H1 (cell line): ENCODE measurements around the gene SPI1. TPM values are rescaled to one million over a fixed set of nuclear protein-coding genes. Genes with fewer than 3 reads are reported as not detected.
A peak's percentile ranks its signal among the peaks of the same experiment; 100 is the strongest.

Experiments used
- CTCF ChIA-PET: fragments of 300-600 bp; sonication (Branson Sonifier 250); formaldehyde crosslinking; loops from one replicate; lab custom pipeline; 2021; ENCODE audit not compliant: partially characterized antibody; lab: Charles Lee
- POLR2A ChIA-PET: fragments of 300-600 bp; sonication (Branson Sonifier 250); formaldehyde crosslinking; loops from one replicate; lab custom pipeline; 2021; ENCODE audit warnings: inconsistent platforms; ENCODE audit not compliant: partially characterized antibody; lab: Charles Lee
- DNase-seq, 2 experiments: peaks; one replicate each; pipeline versions ENCODE4 v3.0.0 to v3.0.0-alpha.2; 2010 to 2022; ENCODE audit warnings: low spot score in 2 of 2, low read depth in 1 of 2, mixed read lengths in 1 of 2
- FAIRE-seq: peaks from 2 replicates; lab custom pipeline; 2011; peaks lifted over from hg19 to GRCh38; lab: Jason Lieb, UNC
- H2AFZ ChIP-seq: 2 replicates; pipeline ENCODE4 v1.8.1; 2012; ENCODE audit warnings: low read length, inconsistent platforms
- H2AK5ac ChIP-seq: 2 replicates; pipeline ENCODE4 v1.6.1; 2013; ENCODE audit warnings: low read depth, low read length
- H2BK120ac ChIP-seq: replicated peaks from 2 replicates; pipeline ENCODE3; 2013; ENCODE audit warnings: low read depth, low read length, inconsistent platforms
- H2BK12ac ChIP-seq: 2 replicates; pipeline ENCODE4 v1.6.1; 2013; ENCODE audit warnings: low read depth, low read length
- H2BK15ac ChIP-seq: 2 replicates; pipeline ENCODE4 v1.6.1; 2013; ENCODE audit warnings: low read length
- H2BK20ac ChIP-seq: 2 replicates; pipeline ENCODE4 v1.6.1; 2013; ENCODE audit warnings: low read length
- H2BK5ac ChIP-seq: 2 replicates; pipeline ENCODE4 v1.6.1; 2013; ENCODE audit warnings: low read depth, low read length
- H3K14ac ChIP-seq: 2 replicates; pipeline ENCODE4 v1.6.1; 2013; ENCODE audit warnings: inconsistent platforms; ENCODE audit not compliant: insufficient read length
- H3K18ac ChIP-seq: 2 replicates; pipeline ENCODE4 v1.6.1; 2013; ENCODE audit warnings: low read length; ENCODE audit errors: extremely low read depth
- H3K23ac ChIP-seq: 2 replicates; pipeline ENCODE4 v1.6.1; 2013; ENCODE audit warnings: inconsistent platforms; ENCODE audit not compliant: insufficient read length
- H3K23me2 ChIP-seq: 2 replicates; pipeline ENCODE4 v1.6.1; 2013; ENCODE audit warnings: low read depth, low read length
- H3K27ac ChIP-seq: 2 replicates; pipeline ENCODE4 v1.6.1; 2011; ENCODE audit warnings: low read depth, low read length, inconsistent platforms
- H3K27me3 ChIP-seq, 4 experiments: replicated peaks in 1 of 4; 1 replicate in 1 of 4; 2 replicates in 3 of 4; pipeline versions ENCODE4 v1.6.1 to v1.8.1; 2011 to 2013; ENCODE audit warnings: low read length in 3 of 4, mild to moderate bottlenecking in 3 of 4, inconsistent platforms in 2 of 4, mixed read lengths in 2 of 4, moderate library complexity in 1 of 4; ENCODE audit not compliant: control insufficient read depth in 3 of 4, insufficient read depth in 3 of 4; ENCODE audit errors: extremely low read depth in 1 of 4
- H3K36me3 ChIP-seq, 4 experiments: 2 replicates each; pipeline versions ENCODE4 v1.6.1 to v1.8.1; 2011 to 2013; ENCODE audit warnings: mild to moderate bottlenecking in 4 of 4, low read length in 3 of 4, moderate library complexity in 2 of 4, control low read depth in 1 of 4, inconsistent platforms in 1 of 4; ENCODE audit not compliant: insufficient read depth in 4 of 4, control insufficient read depth in 2 of 4
- H3K4ac ChIP-seq: replicated peaks from 2 replicates; pipeline ENCODE3; 2013; ENCODE audit warnings: low read length, low read depth, mixed read lengths, inconsistent platforms; ENCODE audit not compliant: insufficient read length
- H3K4me1 ChIP-seq, 4 experiments: replicated peaks in 1 of 4; 1 replicate in 1 of 4; 2 replicates in 3 of 4; pipeline versions ENCODE4 v1.6.1 to v1.8.1; 2011 to 2013; ENCODE audit warnings: low read length in 3 of 4, inconsistent platforms in 2 of 4, mixed read lengths in 1 of 4; ENCODE audit not compliant: insufficient read depth in 4 of 4, control insufficient read depth in 3 of 4
- H3K4me2 ChIP-seq, 2 experiments: 2 replicates each; pipeline versions ENCODE4 v1.6.1 to v1.8.1; 2011 to 2013; ENCODE audit warnings: low read depth in 2 of 2, low read length in 2 of 2, control low read depth in 1 of 2, inconsistent platforms in 1 of 2, mild to moderate bottlenecking in 1 of 2; ENCODE audit not compliant: insufficient read depth in 1 of 2
- H3K4me3 ChIP-seq, 4 experiments: fragments of 200-600, 300-600 bp in 1 of 4; sonication (generic), shearing (Covaris generic), sonication (Bioruptor Twin) in 1 of 4; 2 replicates each; pipeline versions ENCODE4 v1.5.1 to v1.8.1; 2011 to 2016; ENCODE audit warnings: low read length in 4 of 4, low read depth in 3 of 4, control low read depth in 2 of 4, inconsistent platforms in 2 of 4, mild to moderate bottlenecking in 2 of 4, mixed read lengths in 1 of 4, moderate library complexity in 1 of 4; ENCODE audit not compliant: insufficient read depth in 2 of 4; ENCODE audit errors: extremely low read depth in 1 of 4
- H3K56ac ChIP-seq: replicated peaks from 2 replicates; pipeline ENCODE3; 2013; ENCODE audit warnings: low read depth, mild to moderate bottlenecking, mixed read lengths, low read length, inconsistent platforms; ENCODE audit not compliant: insufficient read length
- H3K79me1 ChIP-seq: 2 replicates; pipeline ENCODE4 v1.6.1; 2013; ENCODE audit warnings: low read depth, low read length, control low read depth
- H3K79me2 ChIP-seq, 2 experiments: 2 replicates each; pipeline versions ENCODE4 v1.6.1 to v1.8.1; 2012 to 2013; ENCODE audit warnings: low read length in 2 of 2, mild to moderate bottlenecking in 2 of 2, inconsistent platforms in 1 of 2; ENCODE audit not compliant: insufficient read depth in 2 of 2, control insufficient read depth in 1 of 2
- H3K9ac ChIP-seq, 4 experiments: replicated peaks in 1 of 4; 1 replicate in 1 of 4; 2 replicates in 3 of 4; pipeline versions ENCODE4 v1.6.1 to v1.8.1; 2011 to 2013; ENCODE audit warnings: low read depth in 3 of 4, low read length in 3 of 4, control low read depth in 2 of 4, mild to moderate bottlenecking in 2 of 4, moderate library complexity in 2 of 4, inconsistent platforms in 1 of 4; ENCODE audit errors: extremely low read depth in 1 of 4
- H3K9me3 ChIP-seq, 2 experiments: 2 replicates each; pipeline versions ENCODE4 v1.6.1 to v1.8.1; 2012 to 2013; ENCODE audit warnings: mild to moderate bottlenecking in 2 of 2, moderate library complexity in 2 of 2, control low read depth in 1 of 2, inconsistent platforms in 1 of 2, low read depth in 1 of 2, low read length in 1 of 2, mixed read lengths in 1 of 2; ENCODE audit not compliant: insufficient read depth in 2 of 2
- H4K20me1 ChIP-seq, 2 experiments: replicated peaks in 1 of 2; 2 replicates each; pipeline versions ENCODE3 to v1.8.1; 2011 to 2013; ENCODE audit warnings: inconsistent platforms in 2 of 2, low read length in 2 of 2, mild to moderate bottlenecking in 1 of 2; ENCODE audit not compliant: insufficient read depth in 2 of 2, control insufficient read depth in 1 of 2
- H4K5ac ChIP-seq: 2 replicates; pipeline ENCODE4 v1.6.1; 2013; ENCODE audit warnings: low read length, low read depth, mixed read lengths, inconsistent platforms; ENCODE audit not compliant: insufficient read length
- H4K8ac ChIP-seq: 2 replicates; pipeline ENCODE4 v1.8.0; 2013; ENCODE audit warnings: mild to moderate bottlenecking, moderate library complexity, low read length, inconsistent platforms; ENCODE audit not compliant: insufficient read depth; ENCODE audit errors: extremely low read depth
- H4K91ac ChIP-seq: replicated peaks from 2 replicates; pipeline ENCODE3; 2013; ENCODE audit warnings: low read length, mixed read lengths, inconsistent platforms; ENCODE audit not compliant: insufficient read length
- CHD1 ChIP-seq: IDR thresholded peaks from 2 replicates; pipeline ENCODE4 v1.6.1; 2012; ENCODE audit warnings: low read depth, low read length, improper control_type of control experiment
- KDM1A ChIP-seq: fragments of 200-600, 300-600 bp; sonication (generic); IDR thresholded peaks from 2 replicates; pipeline ENCODE4 v1.7.1; 2016; ENCODE audit warnings: mild to moderate bottlenecking, low read length, borderline replicate concordance
- WGBS, 2 experiments: shearing (Covaris generic) in 1 of 2; methylation state at CpG; one replicate each; pipeline versions ENCODE4 v1.1.6 to v1.1.7; 2013 to 2015; ENCODE audit warnings: low lambda C conversion rate in 2 of 2, mixed read lengths in 2 of 2, inconsistent platforms in 1 of 2, low coverage in 1 of 2, missing lambda C conversion rate in 1 of 2; ENCODE audit not compliant: insufficient replicate concordance in 2 of 2, insufficient coverage in 1 of 2, insufficient read length in 1 of 2; ENCODE audit errors: extremely low coverage in 1 of 2, missing lambda C conversion rate in 1 of 2; 5-methylcytosine and 5-hydroxymethylcytosine counted together
- polyA plus RNA-seq, 7 experiments: library from polyadenylated mRNA; depleted of rRNA in 3 of 7; stranded (reverse) in 5 of 7; unstranded in 2 of 7; fragments of >200 nt in 5 of 7; fragments of 200-250 nt in 2 of 7; gene quantifications; 1 replicate in 5 of 7; 2 replicates in 1 of 7; 4 replicates in 1 of 7; pipeline versions ENCODE4 v1.2.1 to v1.2.3, GENCODE V29; 2011 to 2013; ENCODE audit warnings: missing spikeins in 2 of 7, mixed read lengths in 2 of 7
- total RNA-seq: library from RNA; stranded (reverse); fragmentation: NEBNext Ultra II Directional; extraction: Animal tissue kit (Norgen Biotek cat#: 25700); gene quantifications from 2 replicates; pipeline ENCODE4 v1.2.1, GENCODE V29; 2021

Gene SPI1
- total and polyA plus RNA-seq, 2 of the 8 experiments (the other 6 are each of a cell fraction or from before 2014, with no cell fraction given) = 0.12 TPM; not detected in 1

- Histone ChIP-seq H4K5ac (no peak overlapping the region), H3K23ac (no peak overlapping the region), H3K56ac (no peak overlapping the region), H3K79me2 (no peaks in the 10 kb centered on the region), H3K23me2 (no peaks in the 10 kb centered on the region), H3K27me3 (no peaks in the 10 kb centered on the region), H3K4me1 (peaks cover 0 to 7% (median 0%) of the 10 kb centered on the region in 4 experiments; a peak in 2 of 7 replicates), H4K8ac (peak overlapping the region; percentile 18; the same call in 1 of the 2 replicates), H3K18ac (no peak overlapping the region), H2BK120ac (no peak overlapping the region), H4K20me1 (no peaks in the 10 kb centered on the region), H3K79me1 (no peaks in the 10 kb centered on the region), H2BK15ac (no peak overlapping the region), H3K4me3 (no peak overlapping the region), H3K4ac (no peak overlapping the region), H3K27ac (no peak overlapping the region), H2AFZ (no peak overlapping the region), H4K91ac (no peak overlapping the region), H3K9me3 (no peaks in the 10 kb centered on the region), H3K36me3 (no peaks in the 10 kb centered on the region), H3K9ac (no peak overlapping the region), H2AK5ac (no peak overlapping the region), H2BK12ac (no peak overlapping the region), H2BK20ac (no peak overlapping the region), H3K14ac (no peak overlapping the region), H3K4me2 (no peak overlapping the region), H2BK5ac (no peak overlapping the region)
- no peak for FAIRE-seq
- CTCF ChIA-PET = interaction anchor here (1.1 to 10.7 kb wide), 9 partner anchors 10 to 185 kb away, joined by 3 to 78 read pairs (median 8); partner anchors contain the start of gene SPI1
- POLR2A ChIA-PET = interaction anchor here (1.2 to 5.4 kb wide), 3 partner anchors 10 to 16 kb away, joined by 3 to 29 read pairs (median 4); no protein-coding TSS in a partner anchor
- 89% methylated on average over 14 of the region's 17 CpGs; no CpG with 5 or more reads in 1 of the 2 experiments for WGBS, 2 experiments
- DNase-seq = no peak
- TF ChIP-seq KDM1A = peak; percentile 43; the same call in 1 of the 2 replicates
- no peak for TF ChIP-seq CHD1
These were observed 11.5 kb upstream of the SPI1 start for GRCh38 chr11:47389577-47390421.
